Keratinocyte (primary cell): ENCODE results near the gene EPHA10. TPM values are rescaled to one million over a fixed set of nuclear protein-coding genes. Genes with fewer than 3 reads are reported as not detected.
A peak's percentile ranks its signal among the peaks of the same experiment; 100 is the strongest.

Experiments
- DNase-seq: peaks from one replicate; pipeline ENCODE4 v3.0.0-alpha.2; 2011; ENCODE audit warnings: low read depth, missing footprints, low spot score
- FAIRE-seq: peaks from 2 replicates; lab custom pipeline; 2011; peaks lifted over from hg19 to GRCh38; lab: Jason Lieb, UNC
- H2AFZ ChIP-seq: 2 replicates; pipeline ENCODE4 v1.6.0; 2012; ENCODE audit warnings: low read length, control low read depth, inconsistent platforms; ENCODE audit not compliant: control insufficient read depth
- H3K27ac ChIP-seq: 2 replicates; pipeline ENCODE4 v1.5.1; 2011; ENCODE audit warnings: low read length; ENCODE audit not compliant: control insufficient read depth, insufficient read depth
- H3K27me3 ChIP-seq: 3 replicates; pipeline ENCODE4 v1.6.0; 2011; ENCODE audit warnings: low read length; ENCODE audit not compliant: control insufficient read depth, insufficient read depth; ENCODE audit errors: extremely low read depth
- H3K36me3 ChIP-seq, 2 experiments: 2 replicates in 1 of 2; 3 replicates in 1 of 2; pipeline ENCODE4 v1.5.1; 2011; ENCODE audit warnings: low read length in 2 of 2, mild to moderate bottlenecking in 1 of 2; ENCODE audit not compliant: control insufficient read depth in 2 of 2, insufficient read depth in 2 of 2; ENCODE audit errors: extremely low read depth in 1 of 2
- H3K4me1 ChIP-seq: 3 replicates; pipeline ENCODE4 v1.5.1; 2011; ENCODE audit warnings: low read length; ENCODE audit not compliant: control insufficient read depth, insufficient read depth; ENCODE audit errors: extremely low read depth
- H3K4me2 ChIP-seq: 3 replicates; pipeline ENCODE4 v1.6.0; 2011; ENCODE audit warnings: low read depth, low read length; ENCODE audit not compliant: control insufficient read depth, insufficient read depth; ENCODE audit errors: extremely low read depth
- H3K4me3 ChIP-seq, 3 experiments: fragments of 200-600 bp in 1 of 3; sonication (generic) in 1 of 3; 2 replicates in 2 of 3; 3 replicates in 1 of 3; pipeline ENCODE4 v1.5.1; 2011 to 2016; ENCODE audit warnings: low read length in 3 of 3, mild to moderate bottlenecking in 3 of 3, control low read depth in 2 of 3, inconsistent platforms in 1 of 3, low read depth in 1 of 3, mixed read lengths in 1 of 3, mixed run types in 1 of 3, moderate library complexity in 1 of 3; ENCODE audit not compliant: control insufficient read depth in 2 of 3, insufficient read depth in 2 of 3; ENCODE audit errors: extremely low read depth in 1 of 3
- H3K79me2 ChIP-seq: 2 replicates; pipeline ENCODE4 v1.6.0; 2012; ENCODE audit warnings: low read length; ENCODE audit not compliant: control insufficient read depth, insufficient read depth
- H3K9ac ChIP-seq: 3 replicates; pipeline ENCODE4 v1.6.0; 2011; ENCODE audit warnings: low read length; ENCODE audit not compliant: control insufficient read depth, insufficient read depth; ENCODE audit errors: extremely low read depth
- H3K9me1 ChIP-seq: 3 replicates; pipeline ENCODE4 v1.6.0; 2011; ENCODE audit warnings: low read length; ENCODE audit not compliant: control insufficient read depth, insufficient read depth; ENCODE audit errors: extremely low read depth
- H3K9me3 ChIP-seq: 2 replicates; pipeline ENCODE4 v1.5.1; 2012; ENCODE audit warnings: low read depth, low read length; ENCODE audit not compliant: control insufficient read depth
- H4K20me1 ChIP-seq: 3 replicates; pipeline ENCODE4 v1.6.0; 2011; ENCODE audit warnings: low read length; ENCODE audit not compliant: control insufficient read depth, insufficient read depth; ENCODE audit errors: extremely low read depth
- CTCF ChIP-seq, 3 experiments: IDR thresholded peaks in 1 of 3; conservative IDR thresholded peaks in 1 of 3; optimal IDR thresholded peaks in 1 of 3; 2 replicates in 2 of 3; 3 replicates in 1 of 3; pipeline versions ENCODE3 to v1.5.1; 2011; ENCODE audit warnings: low read length in 3 of 3, mild to moderate bottlenecking in 3 of 3, moderate library complexity in 2 of 3, control low read depth in 1 of 3, inconsistent platforms in 1 of 3; ENCODE audit not compliant: insufficient read depth in 2 of 3; ENCODE audit errors: extremely low read depth in 1 of 3
- EZH2 ChIP-seq: IDR thresholded peaks from one replicate; pipeline ENCODE4 v1.6.1; 2012; ENCODE audit warnings: inconsistent platforms, mild to moderate bottlenecking, low read length, moderate library complexity
- dilution Hi-C: fragments of 300-500 bp; cut with MboI; formaldehyde crosslinking; loops from one replicate; pipeline ENCODE4 v1.7.0; 2020; ENCODE audit warnings: low sequenced_read_pairs; ENCODE audit not compliant: extremely low pct_ligation_motif_present
- polyA plus RNA-seq, 5 experiments: library from polyadenylated mRNA; depleted of rRNA in 3 of 5; stranded (reverse) in 3 of 5; stranded (forward) in 1 of 5; unstranded in 1 of 5; fragments of >200 nt; gene quantifications; 1 replicate in 1 of 5; 2 replicates in 3 of 5; 3 replicates in 1 of 5; pipeline versions ENCODE4 v1.2.1 to v1.2.3, GENCODE V29; 2011 to 2012; ENCODE audit warnings: missing spikeins in 2 of 5, low read depth in 1 of 5, low replicate concordance in 1 of 5

EPHA10 gene
- polyA plus RNA-seq, 1 donor (not counting 4 experiments of a cell fraction or from before 2014, with no cell fraction given), result not detected

- peaks cover 20% of the 10 kb centered on the region for H3K4me1 ChIP-seq
- H3K4me2 ChIP-seq, result peak within 1 kb of the TSS; percentile 96
- peak within 1 kb of the TSS; percentile 99 for H2AFZ ChIP-seq
- H3K9me3 ChIP-seq, result no peaks in the 10 kb centered on the region
- peak within 1 kb of the TSS; percentile 80 to 98 (median 96) for H3K4me3 ChIP-seq
- peak within 1 kb of the TSS; percentile 94 for H3K9ac ChIP-seq
- TF ChIP-seq CTCF (optimal IDR thresholded peaks at IDR 0.05 in 1 of 3, IDR thresholded peaks at IDR 0.05 in 1 of 3, conservative IDR thresholded peaks at IDR 0.05 in 1 of 3; ENCODE audit: extremely low read depth in 1 of 3, insufficient read depth in 2 of 3, low read length in 3 of 3), result peak; percentile 69 to 78 (median 74)
- TF ChIP-seq EZH2, result no peak
- peak within 1 kb of the TSS; percentile 90 for H3K27ac ChIP-seq
- peaks cover 52% of the 10 kb centered on the region for H3K79me2 ChIP-seq
- H4K20me1 ChIP-seq, result no peaks in the 10 kb centered on the region
- dilution Hi-C loops, result loop anchor here (25.0 kb wide), 1 partner anchor 105 kb away; the partner anchor contains the start of gene GNL2
- H3K36me3 ChIP-seq, result peaks cover 5 to 20% of the 10 kb centered on the region in 2 experiments
- no peaks in the 10 kb centered on the region for H3K9me1 ChIP-seq
- peak; percentile 84 for DNase-seq
- no peak for FAIRE-seq
- H3K27me3 ChIP-seq, result no peaks in the 10 kb centered on the region
Measured at GRCh38 chr1:37692078-37692833, 72.7 kb downstream of the EPHA10 start, which contains the start of gene CDCA8. CDCA8 (plus strand) TSS chr1:37692516; CDS start chr1:37692691, 175 bp downstream.

- DNase-seq (no peak), FAIRE-seq (no peak)
- Histone ChIP-seq H4K20me1 (no peaks in the 10 kb centered on the region), H3K9me1 (no peaks in the 10 kb centered on the region), H3K36me3 (peaks cover 7 to 18% of the 10 kb centered on the region in 2 experiments), H3K27ac (peak overlapping the region; percentile 90), H3K79me2 (peaks cover 52% of the 10 kb centered on the region), H3K4me3 (peak overlapping the region; percentile 80 to 98 (median 96)), H3K9me3 (no peaks in the 10 kb centered on the region), H3K9ac (peak overlapping the region; percentile 94), H2AFZ (peak overlapping the region; percentile 80), H3K4me1 (peaks cover 20% of the 10 kb centered on the region), H3K4me2 (peak overlapping the region; percentile 96), H3K27me3 (no peaks in the 10 kb centered on the region)
- dilution Hi-C loops, result loop anchor here (25.0 kb wide), 1 partner anchor 104 kb away; the partner anchor contains the start of gene GNL2
- TF ChIP-seq EZH2 (no peak), CTCF (optimal IDR thresholded peaks at IDR 0.05 in 1 of 3, IDR thresholded peaks at IDR 0.05 in 1 of 3, conservative IDR thresholded peaks at IDR 0.05 in 1 of 3; ENCODE audit: extremely low read depth in 1 of 3, insufficient read depth in 2 of 3, low read length in 3 of 3) (no peak)
Measured at GRCh38 chr1:37691497-37692077, 73.3 kb downstream of the EPHA10 start.
